ENCODE measurements around the gene THRB. TPM values are rescaled to one million over a fixed set of nuclear protein-coding genes. Genes with fewer than 3 reads are reported as not detected.

THRB gene
- total RNA-seq, 2 donors from 2014 or later, result 0.24 to 0.26 TPM

DNA sequence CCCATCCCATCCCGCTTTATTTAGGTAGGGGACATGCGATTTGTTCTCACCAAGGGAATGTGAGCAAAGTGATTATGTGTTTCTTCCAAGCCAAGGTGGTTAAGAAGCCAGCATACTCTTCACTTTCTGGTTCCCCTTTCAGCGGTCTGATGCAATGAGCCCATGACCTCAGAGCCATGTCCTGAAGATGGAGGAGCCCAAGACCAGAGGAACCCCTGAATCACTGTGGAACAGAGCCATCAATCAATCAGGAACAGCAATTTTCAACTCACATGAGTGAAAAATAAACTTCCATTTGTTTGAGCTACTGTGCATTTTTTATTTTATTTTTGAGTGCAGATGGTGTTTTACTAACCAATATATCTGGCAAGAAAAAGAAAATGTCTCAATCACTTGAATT is 10.8 kb downstream of the THRB start:
- TF ChIP-seq, protein P1, sequence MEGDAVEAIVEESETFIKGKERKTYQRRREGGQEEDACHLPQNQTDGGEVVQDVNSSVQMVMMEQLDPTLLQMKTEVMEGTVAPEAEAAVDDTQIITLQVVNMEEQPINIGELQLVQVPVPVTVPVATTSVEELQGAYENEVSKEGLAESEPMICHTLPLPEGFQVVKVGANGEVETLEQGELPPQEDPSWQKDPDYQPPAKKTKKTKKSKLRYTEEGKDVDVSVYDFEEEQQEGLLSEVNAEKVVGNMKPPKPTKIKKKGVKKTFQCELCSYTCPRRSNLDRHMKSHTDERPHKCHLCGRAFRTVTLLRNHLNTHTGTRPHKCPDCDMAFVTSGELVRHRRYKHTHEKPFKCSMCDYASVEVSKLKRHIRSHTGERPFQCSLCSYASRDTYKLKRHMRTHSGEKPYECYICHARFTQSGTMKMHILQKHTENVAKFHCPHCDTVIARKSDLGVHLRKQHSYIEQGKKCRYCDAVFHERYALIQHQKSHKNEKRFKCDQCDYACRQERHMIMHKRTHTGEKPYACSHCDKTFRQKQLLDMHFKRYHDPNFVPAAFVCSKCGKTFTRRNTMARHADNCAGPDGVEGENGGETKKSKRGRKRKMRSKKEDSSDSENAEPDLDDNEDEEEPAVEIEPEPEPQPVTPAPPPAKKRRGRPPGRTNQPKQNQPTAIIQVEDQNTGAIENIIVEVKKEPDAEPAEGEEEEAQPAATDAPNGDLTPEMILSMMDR (conservative IDR thresholded peaks at IDR 0.05), result no peak
- no peaks in the 10 kb centered on the region for H3K36me3 Mint-ChIP-seq (ENCODE audit: low read depth)
- DNase-seq, result no peak
- no peaks in the 10 kb centered on the region for H3K9me3 Mint-ChIP-seq
- Histone ChIP-seq H3K9me3 (ENCODE audit: control insufficient read depth, low read length) (no peaks in the 10 kb centered on the region), H3K27me3 (ENCODE audit: control insufficient read depth, insufficient read depth, low read length, poor library complexity, severe bottlenecking) (no peaks in the 10 kb centered on the region), H3K4me3 (ENCODE audit: low read length) (no peak overlapping the region), H3K36me3 (ENCODE audit: control insufficient read depth, insufficient read depth, low read length) (no peaks in the 10 kb centered on the region), H3K4me1 (ENCODE audit: control insufficient read depth, insufficient read depth, low read length) (no peaks in the 10 kb centered on the region), H3K9ac (ENCODE audit: extremely low read depth, low read length, poor library complexity, severe bottlenecking) (no peak overlapping the region), H3K27ac (ENCODE audit: low read depth, low read length) (no peak overlapping the region)
- H3K27ac Mint-ChIP-seq, result no peak overlapping the region
- WGBS, 2 experiments (ENCODE audit: insufficient coverage in 1 of 2, insufficient read length in 1 of 2), result 94% methylated on average over 3 of the region's 3 CpGs; no CpG with 5 or more reads in 1 of the 2 experiments
- H3K27me3 Mint-ChIP-seq (ENCODE audit: insufficient read depth), result peaks cover 21% of the 10 kb centered on the region
- H3K4me3 Mint-ChIP-seq, result no peak overlapping the region
- no peaks in the 10 kb centered on the region for H3K4me1 Mint-ChIP-seq

DNA sequence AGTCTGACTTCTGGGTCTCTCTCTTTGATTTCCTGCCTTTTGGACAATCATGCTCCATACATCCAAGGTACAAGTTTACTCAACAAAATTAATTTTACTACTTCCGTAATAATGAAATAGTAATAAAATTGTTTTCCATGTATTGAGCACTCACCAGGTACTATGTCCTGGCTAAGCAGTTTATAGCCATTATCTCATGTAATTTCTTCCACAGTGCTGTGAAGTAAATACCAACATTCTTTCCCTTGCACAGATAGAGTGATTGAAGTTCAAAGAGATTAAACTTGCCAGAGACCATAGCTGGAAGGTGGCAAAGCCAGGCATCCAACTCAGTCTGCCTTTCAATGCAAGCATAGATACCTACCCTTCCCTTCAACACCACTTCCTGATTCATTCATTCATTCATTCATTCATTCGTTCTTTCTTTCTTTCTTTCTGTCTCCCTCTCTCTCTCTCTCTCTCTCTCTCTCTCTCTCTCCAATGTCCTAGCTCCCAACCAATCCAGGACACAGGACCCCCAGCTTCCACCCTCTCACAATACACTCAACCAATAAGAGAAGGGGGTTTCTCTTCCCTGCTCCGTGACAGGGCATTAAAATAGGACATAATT is 12.4 kb downstream of the THRB start:
- no peaks in the 10 kb centered on the region for H3K27me3 ChIP-seq (ENCODE audit: control insufficient read depth, insufficient read depth, low read length, poor library complexity, severe bottlenecking)
- no peak overlapping the region for H3K4me3 Mint-ChIP-seq
- H3K36me3 Mint-ChIP-seq (ENCODE audit: low read depth), result no peaks in the 10 kb centered on the region
- no peaks in the 10 kb centered on the region for H3K36me3 ChIP-seq (ENCODE audit: control insufficient read depth, insufficient read depth, low read length)
- WGBS, 2 experiments (ENCODE audit: insufficient coverage in 1 of 2, insufficient read length in 1 of 2), result 79 to 100% methylated on average over 1 to 2 of the region's 3 CpGs
- no peak overlapping the region for H3K4me3 ChIP-seq (ENCODE audit: low read length)
- TF ChIP-seq, protein P1 (conservative IDR thresholded peaks at IDR 0.05), result no peak
- H3K4me1 Mint-ChIP-seq, result peaks cover 5% of the 10 kb centered on the region
- no peaks in the 10 kb centered on the region for H3K9me3 ChIP-seq (ENCODE audit: control insufficient read depth, low read length)
- peaks cover 3% of the 10 kb centered on the region for H3K4me1 ChIP-seq (ENCODE audit: control insufficient read depth, insufficient read depth, low read length)
- no peak overlapping the region for H3K27ac Mint-ChIP-seq
- H3K9me3 Mint-ChIP-seq, result no peaks in the 10 kb centered on the region
- no peak overlapping the region for H3K27ac ChIP-seq (ENCODE audit: low read depth, low read length)
- peaks cover 30% of the 10 kb centered on the region for H3K27me3 Mint-ChIP-seq (ENCODE audit: insufficient read depth)
- no peak overlapping the region for H3K9ac ChIP-seq (ENCODE audit: extremely low read depth, low read length, poor library complexity, severe bottlenecking)
- DNase-seq, result no peak

DNA sequence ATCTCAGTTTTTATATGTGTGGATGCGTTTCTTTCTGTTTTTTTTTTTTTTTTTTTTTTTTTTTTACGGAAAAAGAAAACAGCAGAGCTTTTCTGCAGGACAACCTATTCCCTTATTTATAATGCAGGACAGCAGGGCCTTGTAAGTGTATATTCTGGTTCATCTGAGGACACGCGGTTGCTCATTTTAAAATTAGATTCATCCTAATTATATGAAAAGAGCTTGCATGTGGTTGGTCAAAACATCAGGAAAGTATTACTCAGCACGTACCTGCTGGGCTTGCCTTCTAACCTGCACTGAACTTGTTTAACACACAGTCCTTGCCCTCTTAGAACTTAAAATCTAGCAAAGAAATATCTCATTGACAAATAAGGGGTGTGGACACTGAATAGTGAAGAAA is 13.5 kb downstream of the THRB start:
- Mint-ChIP-seq H3K36me3 (ENCODE audit: low read depth) (no peaks in the 10 kb centered on the region), H3K4me3 (no peak overlapping the region), H3K27me3 (ENCODE audit: insufficient read depth) (peaks cover 30% of the 10 kb centered on the region), H3K27ac (no peak overlapping the region), H3K9me3 (no peaks in the 10 kb centered on the region), H3K4me1 (peaks cover 9% of the 10 kb centered on the region)
- Histone ChIP-seq H3K27me3 (ENCODE audit: control insufficient read depth, insufficient read depth, low read length, poor library complexity, severe bottlenecking) (no peaks in the 10 kb centered on the region), H3K36me3 (ENCODE audit: control insufficient read depth, insufficient read depth, low read length) (no peaks in the 10 kb centered on the region), H3K4me1 (ENCODE audit: control insufficient read depth, insufficient read depth, low read length) (peaks cover 3% of the 10 kb centered on the region), H3K4me3 (ENCODE audit: low read length) (no peak overlapping the region), H3K9me3 (ENCODE audit: control insufficient read depth, low read length) (no peaks in the 10 kb centered on the region), H3K9ac (ENCODE audit: extremely low read depth, low read length, poor library complexity, severe bottlenecking) (no peak overlapping the region), H3K27ac (ENCODE audit: low read depth, low read length) (no peak overlapping the region)
- 91 to 100% methylated on average over 1 to 4 of the region's 5 CpGs for WGBS, 2 experiments (ENCODE audit: insufficient coverage in 1 of 2, insufficient read length in 1 of 2)
- TF ChIP-seq, protein P1 (conservative IDR thresholded peaks at IDR 0.05), result no peak
- DNase-seq, result no peak
